ENCODE measurements around the gene PLA2G4B. TPM values are rescaled to one million over a fixed set of nuclear protein-coding genes. Genes with fewer than 3 reads are reported as not detected.

The PLA2G4B gene
- total and polyA plus RNA-seq, 9 of the 15 experiments (the other 6 are each of a cell fraction or from before 2014, with no cell fraction given): 0.07 to 6.1 (median 2.8) TPM

DNA sequence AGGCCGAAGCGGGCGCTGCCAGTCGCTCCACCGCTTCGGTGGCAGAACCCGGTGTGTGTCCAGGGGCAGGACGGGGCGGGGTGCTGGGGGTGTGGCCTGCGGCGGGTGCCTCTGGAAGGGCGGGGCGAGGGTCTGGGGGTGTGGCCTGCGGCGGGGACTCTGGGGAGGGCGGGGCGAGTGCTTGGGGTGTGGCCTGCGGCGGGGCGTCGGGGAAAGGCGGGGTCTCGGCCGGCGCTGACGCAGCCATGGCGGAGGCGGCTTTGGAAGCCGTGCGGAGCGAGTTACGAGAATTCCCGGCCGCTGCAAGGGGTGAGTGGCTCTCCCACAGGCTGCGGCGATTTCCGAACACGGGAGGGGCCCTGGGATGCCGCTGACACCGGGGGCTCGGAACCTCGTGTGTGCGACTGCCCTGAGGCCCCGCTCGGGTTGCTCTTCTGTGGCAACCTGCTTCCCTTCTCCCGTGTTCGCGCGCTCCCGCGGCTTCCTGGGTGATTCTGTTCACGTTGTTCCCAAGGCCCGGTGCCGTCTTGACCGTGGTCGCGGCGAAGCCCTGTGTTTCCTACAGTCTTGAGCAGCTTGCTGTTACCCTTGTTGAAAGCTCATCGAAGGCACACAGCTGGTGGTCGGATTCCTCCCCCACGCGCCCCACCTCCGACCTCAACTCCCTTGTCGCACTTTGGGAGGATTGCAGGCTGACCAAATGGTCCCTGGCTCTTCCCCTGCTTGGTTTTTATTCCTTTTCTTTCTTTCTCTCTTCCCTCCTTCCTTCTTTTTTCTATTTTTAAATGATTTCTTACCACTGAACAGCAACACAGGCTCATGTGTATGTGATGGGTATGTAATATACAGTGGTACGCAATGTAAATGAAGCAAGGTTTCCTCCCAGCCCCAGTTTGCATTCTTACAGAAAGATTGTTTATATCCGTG, 10.5 kb upstream of the PLA2G4B start, which contains the start of gene JMJD7 (continued):
- TF ChIP-seq REST (IDR thresholded peaks at IDR 0.05; ENCODE audit: borderline replicate concordance): peak; percentile 8; the same call in 1 of the 2 replicates
- peak; percentile 71 for TF ChIP-seq REST (CRISPR knock-in tag; IDR thresholded peaks at IDR 0.05; ENCODE audit: low read depth)
- TF ChIP-seq PHF8 (IDR thresholded peaks at IDR 0.05; ENCODE audit: borderline replicate concordance, low read length): peak; percentile 91
- no peak; the same call in 1 of the 2 replicates for TF ChIP-seq ZBTB7A (IDR thresholded peaks at IDR 0.05; ENCODE audit: borderline replicate concordance, control insufficient read depth, low read depth, low read length)
- TF ChIP-seq POU5F1 (IDR thresholded peaks at IDR 0.05; ENCODE audit: borderline replicate concordance, low read depth, low read length, partially characterized antibody): no peak
- TF ChIP-seq ATF1 (CRISPR knock-in tag; IDR thresholded peaks at IDR 0.05): no peak; the same call in 1 of the 2 replicates
- TF ChIP-seq ATF1 (tag; IDR thresholded peaks at IDR 0.05): peak; percentile 76; the same call in 1 of the 2 replicates
- TF ChIP-seq GATAD2A (IDR thresholded peaks at IDR 0.05): no peak
- TF ChIP-seq ZNF589 (CRISPR knock-in tag; IDR thresholded peaks at IDR 0.05; ENCODE audit: low read depth): no peak

Measured in K562 (cell line).